Measurements from ENCODE around the gene C1QTNF6. TPM values are rescaled to one million over a fixed set of nuclear protein-coding genes. Genes with fewer than 3 reads are reported as not detected.

C1QTNF6 gene
- total and polyA plus RNA-seq, 2 of the 8 experiments (the other 6 are each of a cell fraction or from before 2014, with no cell fraction given) = 3.1 to 6.5 TPM

- TF ChIP-seq, protein P1, sequence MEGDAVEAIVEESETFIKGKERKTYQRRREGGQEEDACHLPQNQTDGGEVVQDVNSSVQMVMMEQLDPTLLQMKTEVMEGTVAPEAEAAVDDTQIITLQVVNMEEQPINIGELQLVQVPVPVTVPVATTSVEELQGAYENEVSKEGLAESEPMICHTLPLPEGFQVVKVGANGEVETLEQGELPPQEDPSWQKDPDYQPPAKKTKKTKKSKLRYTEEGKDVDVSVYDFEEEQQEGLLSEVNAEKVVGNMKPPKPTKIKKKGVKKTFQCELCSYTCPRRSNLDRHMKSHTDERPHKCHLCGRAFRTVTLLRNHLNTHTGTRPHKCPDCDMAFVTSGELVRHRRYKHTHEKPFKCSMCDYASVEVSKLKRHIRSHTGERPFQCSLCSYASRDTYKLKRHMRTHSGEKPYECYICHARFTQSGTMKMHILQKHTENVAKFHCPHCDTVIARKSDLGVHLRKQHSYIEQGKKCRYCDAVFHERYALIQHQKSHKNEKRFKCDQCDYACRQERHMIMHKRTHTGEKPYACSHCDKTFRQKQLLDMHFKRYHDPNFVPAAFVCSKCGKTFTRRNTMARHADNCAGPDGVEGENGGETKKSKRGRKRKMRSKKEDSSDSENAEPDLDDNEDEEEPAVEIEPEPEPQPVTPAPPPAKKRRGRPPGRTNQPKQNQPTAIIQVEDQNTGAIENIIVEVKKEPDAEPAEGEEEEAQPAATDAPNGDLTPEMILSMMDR (IDR thresholded peaks at IDR 0.05; ENCODE audit: control extremely low read depth in 1 of 3, insufficient read depth in 1 of 3, low read depth in 1 of 3, low read length in 3 of 3) = no peak
- TF ChIP-seq NANOG (IDR thresholded peaks at IDR 0.05; ENCODE audit: insufficient read depth, low read depth, low read length, poor library complexity, severe bottlenecking) = no peak
- TF ChIP-seq CTBP2 (IDR thresholded peaks at IDR 0.05; ENCODE audit: borderline replicate concordance, insufficient read depth, insufficient read length, low read length) = no peak
- TF ChIP-seq BRCA1 (IDR thresholded peaks at IDR 0.05; ENCODE audit: low read depth, low read length) = no peak
- no peak for TF ChIP-seq CHD2 (IDR thresholded peaks at IDR 0.05; ENCODE audit: low read length)
Observed at GRCh38 chr22:37215890-37216289, 27.8 kb upstream of the C1QTNF6 start (continued).

Data from H1 (cell line).